ENCODE data around the gene METTL24.
"Not testable (repeated sequence)": the region's sequence is repeated elsewhere in the genome, so short reads cannot be mapped to it uniquely, and the experiment has no call there.

METTL24 gene

DNA sequence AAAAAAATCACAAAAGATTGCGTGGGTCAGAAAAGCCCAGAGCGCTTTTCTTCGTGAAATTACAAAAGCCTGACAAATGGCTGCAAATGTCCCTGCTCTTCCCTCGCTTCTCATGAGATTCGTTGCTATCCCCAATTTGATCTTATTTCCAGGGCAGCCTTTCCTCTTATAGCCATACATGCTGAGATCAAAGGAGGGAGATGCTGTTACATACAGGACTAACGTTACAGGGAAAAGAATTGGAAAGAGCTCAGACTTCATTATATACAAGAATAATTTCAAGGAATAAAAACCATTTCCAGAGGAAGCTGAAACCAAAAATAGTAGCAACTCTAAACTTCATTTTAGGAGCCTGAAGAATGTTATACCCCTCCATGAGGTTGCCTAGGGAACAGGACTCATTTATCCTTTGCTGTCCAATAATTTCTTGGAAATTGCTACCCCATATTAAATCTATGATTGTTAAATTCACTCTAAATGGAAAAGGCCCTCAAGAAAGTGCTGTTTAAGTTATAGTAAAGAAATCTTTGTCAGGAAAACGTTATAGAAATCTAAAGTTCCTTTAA, 81.0 kb downstream of the METTL24 start:
- Histone ChIP-seq H3K9me3 (ENCODE audit: control insufficient read depth, low read depth, low read length) (no peaks in the 10 kb centered on the region), H3K4me1 (ENCODE audit: control insufficient read depth, low read depth, low read length) (no peaks in the 10 kb centered on the region), H3K27me3 (ENCODE audit: control insufficient read depth, insufficient read depth, low read length) (no peaks in the 10 kb centered on the region), H3K9ac (ENCODE audit: low read length) (no peak overlapping the region), H3K27ac (ENCODE audit: low read length) (no peak overlapping the region), H3K36me3 (ENCODE audit: control insufficient read depth, low read depth, low read length) (no peaks in the 10 kb centered on the region), H3K4me3 (ENCODE audit: low read length) (no peak overlapping the region)

DNA sequence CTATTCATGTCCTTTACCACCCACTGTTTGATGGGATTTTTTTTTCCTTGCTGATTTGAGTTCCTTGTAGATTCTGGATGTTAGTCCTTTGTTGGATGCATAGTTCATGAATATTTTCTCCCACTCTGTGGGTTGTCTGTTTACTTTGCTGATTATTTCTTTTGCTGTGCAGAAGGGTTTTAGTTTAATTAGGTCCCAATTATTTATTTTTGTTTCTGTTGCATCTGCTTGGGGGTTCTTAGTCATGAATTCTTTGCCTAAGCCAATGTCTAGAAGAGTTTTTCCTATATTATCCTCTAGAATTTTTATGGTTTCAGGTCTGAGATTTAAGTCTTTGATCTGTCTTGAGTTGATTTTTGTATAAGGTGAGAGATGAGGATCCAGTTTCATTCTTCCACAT, 85.4 kb downstream of the METTL24 start:
- H3K27me3 ChIP-seq (ENCODE audit: control insufficient read depth, insufficient read depth, low read length); H3K36me3 ChIP-seq (ENCODE audit: control insufficient read depth, low read depth, low read length); H3K9me3 ChIP-seq (ENCODE audit: control insufficient read depth, low read depth, low read length); H3K4me3 ChIP-seq (ENCODE audit: low read length); H3K27ac ChIP-seq (ENCODE audit: low read length); H3K9ac ChIP-seq (ENCODE audit: low read length): not testable (repeated sequence)
- H3K4me1 ChIP-seq (ENCODE audit: control insufficient read depth, low read depth, low read length) = peaks cover 16% of the 10 kb centered on the region

DNA sequence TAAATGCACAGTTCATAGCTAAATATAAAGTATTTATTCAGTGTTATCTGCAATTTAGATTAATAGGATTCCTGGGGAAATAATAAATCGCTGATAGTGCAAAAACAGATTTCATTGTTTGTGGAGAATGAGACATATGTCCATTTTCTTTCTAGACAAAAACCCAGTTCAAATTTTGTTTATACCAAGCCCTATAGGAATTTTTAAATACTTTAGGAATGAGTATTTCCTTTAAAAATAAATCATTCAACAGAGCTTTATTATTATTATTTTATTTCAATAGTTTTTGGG, 86.5 kb downstream of the METTL24 start:
- Histone ChIP-seq H3K27ac (ENCODE audit: low read length) (no peak overlapping the region), H3K4me3 (ENCODE audit: low read length) (no peak overlapping the region), H3K9me3 (ENCODE audit: control insufficient read depth, low read depth, low read length) (no peaks in the 10 kb centered on the region), H3K4me1 (ENCODE audit: control insufficient read depth, low read depth, low read length) (peaks cover 16% of the 10 kb centered on the region), H3K27me3 (ENCODE audit: control insufficient read depth, insufficient read depth, low read length) (no peaks in the 10 kb centered on the region), H3K36me3 (ENCODE audit: control insufficient read depth, low read depth, low read length) (no peaks in the 10 kb centered on the region), H3K9ac (ENCODE audit: low read length) (no peak overlapping the region)

DNA sequence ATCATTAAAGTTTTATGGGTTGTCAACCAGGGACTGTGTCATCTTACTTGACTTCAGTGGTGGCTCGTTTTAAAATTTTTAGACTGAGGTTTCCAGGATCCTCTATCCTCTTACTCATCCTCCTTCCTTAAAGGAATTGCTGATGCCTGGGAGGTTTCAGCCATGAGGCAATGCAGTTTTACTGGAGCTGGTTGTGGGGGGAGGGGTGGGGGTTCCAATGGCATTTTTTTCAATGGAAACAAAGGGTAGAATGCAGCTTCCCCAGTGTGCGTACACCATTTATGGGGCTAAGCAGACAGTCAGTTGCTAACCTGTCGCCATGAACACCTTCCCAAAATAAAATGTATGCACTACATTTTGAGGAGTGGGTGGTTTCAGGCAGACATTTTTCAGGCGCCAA, 88.0 kb downstream of the METTL24 start:
- Histone ChIP-seq H3K36me3 (ENCODE audit: control insufficient read depth, low read depth, low read length) (no peaks in the 10 kb centered on the region), H3K4me1 (ENCODE audit: control insufficient read depth, low read depth, low read length) (peaks cover 16% of the 10 kb centered on the region), H3K9ac (ENCODE audit: low read length) (peak overlapping the region; percentile 7), H3K27me3 (ENCODE audit: control insufficient read depth, insufficient read depth, low read length) (no peaks in the 10 kb centered on the region), H3K4me3 (ENCODE audit: low read length) (peak overlapping the region; percentile 19), H3K27ac (ENCODE audit: low read length) (peak overlapping the region; percentile 14), H3K9me3 (ENCODE audit: control insufficient read depth, low read depth, low read length) (no peaks in the 10 kb centered on the region)

DNA sequence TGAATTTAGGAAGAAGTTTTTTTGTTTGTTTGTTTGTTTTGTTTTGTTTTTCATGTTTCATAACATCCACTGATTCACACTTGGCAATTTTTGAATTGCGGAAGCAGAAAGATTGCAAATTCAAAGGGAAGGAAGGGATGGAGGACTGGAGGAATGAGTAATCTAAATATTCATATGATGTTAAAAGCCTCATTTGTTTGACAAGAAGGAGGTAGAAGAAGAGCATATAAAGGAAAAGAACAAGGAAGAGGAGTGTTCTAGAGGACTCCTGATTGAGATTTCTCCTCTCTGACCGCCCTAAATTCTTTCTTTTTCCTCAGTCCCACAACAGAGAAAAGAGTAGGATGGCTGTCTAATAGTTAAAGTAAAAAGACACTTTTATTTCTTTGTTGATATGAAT, 88.5 kb downstream of the METTL24 start:
- no peaks in the 10 kb centered on the region for H3K36me3 ChIP-seq (ENCODE audit: control insufficient read depth, low read depth, low read length)
- H3K4me3 ChIP-seq (ENCODE audit: low read length) = peak overlapping the region; percentile 19
- no peaks in the 10 kb centered on the region for H3K27me3 ChIP-seq (ENCODE audit: control insufficient read depth, insufficient read depth, low read length)
- peak overlapping the region; percentile 7 for H3K9ac ChIP-seq (ENCODE audit: low read length)
- H3K9me3 ChIP-seq (ENCODE audit: control insufficient read depth, low read depth, low read length) = no peaks in the 10 kb centered on the region
- H3K27ac ChIP-seq (ENCODE audit: low read length) = peak overlapping the region; percentile 14
- H3K4me1 ChIP-seq (ENCODE audit: control insufficient read depth, low read depth, low read length) = peaks cover 16% of the 10 kb centered on the region

DNA sequence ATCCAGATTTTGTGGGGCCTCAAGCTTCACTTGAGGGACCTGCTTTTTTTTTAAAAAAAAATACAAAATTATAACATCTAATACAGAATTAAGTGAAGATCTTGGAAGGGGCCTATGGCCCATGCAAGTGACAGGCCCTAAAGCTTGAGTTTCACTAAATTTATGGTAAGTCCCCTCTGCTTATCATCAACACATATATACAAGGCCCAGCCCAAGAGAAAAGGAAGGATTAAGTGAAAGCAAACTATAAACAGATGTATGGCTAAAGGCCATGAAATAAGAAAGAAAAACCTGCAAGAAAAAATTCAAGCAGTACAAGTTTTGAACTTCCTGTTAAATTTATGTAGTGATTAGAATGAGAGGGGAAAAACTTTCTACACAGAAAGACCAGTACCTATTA, 91.2 kb downstream of the METTL24 start:
- Histone ChIP-seq H3K9ac (ENCODE audit: low read length) (no peak overlapping the region), H3K27ac (ENCODE audit: low read length) (no peak overlapping the region), H3K9me3 (ENCODE audit: control insufficient read depth, low read depth, low read length) (no peaks in the 10 kb centered on the region), H3K4me1 (ENCODE audit: control insufficient read depth, low read depth, low read length) (peaks cover 16% of the 10 kb centered on the region), H3K27me3 (ENCODE audit: control insufficient read depth, insufficient read depth, low read length) (no peaks in the 10 kb centered on the region), H3K4me3 (ENCODE audit: low read length) (no peak overlapping the region), H3K36me3 (ENCODE audit: control insufficient read depth, low read depth, low read length) (no peaks in the 10 kb centered on the region)

DNA sequence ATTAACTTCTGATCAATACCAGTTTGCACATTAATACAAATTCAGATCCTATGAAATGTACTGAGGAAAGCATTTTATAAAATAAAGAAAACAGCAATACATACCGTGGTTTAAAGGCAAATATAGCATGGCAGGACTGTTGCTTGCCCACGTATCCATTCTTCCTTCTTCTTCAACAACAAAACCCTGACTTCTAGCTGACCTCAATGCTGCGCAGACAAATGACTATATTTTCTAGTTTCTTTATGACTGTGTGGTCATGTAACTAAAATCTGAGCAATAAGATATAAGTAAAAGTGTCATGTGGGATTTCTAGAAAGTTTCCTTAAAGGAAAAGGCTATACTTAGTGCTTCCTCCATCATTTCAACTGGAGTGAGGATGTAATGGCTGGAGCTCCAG, 92.9 kb downstream of the METTL24 start:
- H3K36me3 ChIP-seq (ENCODE audit: control insufficient read depth, low read depth, low read length) = no peaks in the 10 kb centered on the region
- H3K9me3 ChIP-seq (ENCODE audit: control insufficient read depth, low read depth, low read length) = no peaks in the 10 kb centered on the region
- H3K4me1 ChIP-seq (ENCODE audit: control insufficient read depth, low read depth, low read length) = peaks cover 12% of the 10 kb centered on the region
- no peak overlapping the region for H3K4me3 ChIP-seq (ENCODE audit: low read length)
- H3K27ac ChIP-seq (ENCODE audit: low read length) = no peak overlapping the region
- no peaks in the 10 kb centered on the region for H3K27me3 ChIP-seq (ENCODE audit: control insufficient read depth, insufficient read depth, low read length)
- no peak overlapping the region for H3K9ac ChIP-seq (ENCODE audit: low read length)

DNA sequence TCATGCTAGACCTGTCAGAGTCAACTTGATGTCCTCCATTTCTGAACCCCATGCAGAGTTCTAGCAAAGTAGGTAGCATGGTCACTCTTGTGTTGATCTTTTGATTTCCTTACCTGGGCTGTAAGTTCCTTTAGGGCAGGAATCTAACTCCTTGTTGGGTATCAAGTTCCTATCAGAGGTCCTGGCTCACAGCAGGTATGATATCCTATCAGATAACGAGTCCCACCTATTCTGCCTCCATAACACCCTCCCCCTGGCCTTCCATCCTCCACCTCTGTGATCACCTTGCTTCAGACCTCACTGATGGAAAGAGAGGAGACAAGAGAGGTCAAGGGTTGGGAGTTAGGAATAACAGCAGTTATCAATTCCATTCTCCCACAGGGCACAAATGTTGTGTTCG, 101.8 kb downstream of the METTL24 start:
- Histone ChIP-seq H3K27me3 (ENCODE audit: control insufficient read depth, insufficient read depth, low read length) (no peaks in the 10 kb centered on the region), H3K4me3 (ENCODE audit: low read length) (no peak overlapping the region), H3K9me3 (ENCODE audit: control insufficient read depth, low read depth, low read length) (no peaks in the 10 kb centered on the region), H3K4me1 (ENCODE audit: control insufficient read depth, low read depth, low read length) (no peaks in the 10 kb centered on the region), H3K36me3 (ENCODE audit: control insufficient read depth, low read depth, low read length) (no peaks in the 10 kb centered on the region), H3K27ac (ENCODE audit: low read length) (no peak overlapping the region), H3K9ac (ENCODE audit: low read length) (no peak overlapping the region)

DNA sequence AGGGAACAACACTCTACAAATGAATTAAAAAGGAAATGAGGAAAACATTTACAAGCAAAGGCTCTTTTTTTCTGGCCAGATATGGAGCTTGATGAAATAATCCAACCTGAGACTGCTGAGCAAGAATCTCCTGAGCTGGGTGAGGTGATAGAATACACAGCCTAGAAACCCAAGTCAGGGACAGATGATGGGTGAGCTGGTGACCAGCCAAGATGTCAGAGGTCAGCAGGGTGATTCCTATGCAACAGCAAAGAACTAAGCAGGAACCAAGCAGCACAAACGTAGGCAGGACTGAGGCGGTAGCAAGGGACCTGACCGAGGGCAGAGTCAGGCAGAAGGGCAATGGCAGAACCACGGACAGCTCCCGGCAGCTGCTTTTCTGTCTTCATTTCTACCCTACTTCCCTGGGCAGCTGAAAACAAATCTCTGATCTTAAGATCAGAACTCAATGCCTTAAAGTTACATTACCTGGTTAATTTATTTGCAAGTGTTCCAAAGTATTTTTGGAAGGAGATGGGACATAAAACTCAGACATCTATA, 102.9 kb downstream of the METTL24 start:
- no peaks in the 10 kb centered on the region for H3K36me3 ChIP-seq (ENCODE audit: control insufficient read depth, low read depth, low read length)
- no peak overlapping the region for H3K9ac ChIP-seq (ENCODE audit: low read length)
- no peak overlapping the region for H3K4me3 ChIP-seq (ENCODE audit: low read length)
- H3K4me1 ChIP-seq (ENCODE audit: control insufficient read depth, low read depth, low read length) = no peaks in the 10 kb centered on the region
- no peaks in the 10 kb centered on the region for H3K27me3 ChIP-seq (ENCODE audit: control insufficient read depth, insufficient read depth, low read length)
- no peak overlapping the region for H3K27ac ChIP-seq (ENCODE audit: low read length)
- H3K9me3 ChIP-seq (ENCODE audit: control insufficient read depth, low read depth, low read length) = no peaks in the 10 kb centered on the region

DNA sequence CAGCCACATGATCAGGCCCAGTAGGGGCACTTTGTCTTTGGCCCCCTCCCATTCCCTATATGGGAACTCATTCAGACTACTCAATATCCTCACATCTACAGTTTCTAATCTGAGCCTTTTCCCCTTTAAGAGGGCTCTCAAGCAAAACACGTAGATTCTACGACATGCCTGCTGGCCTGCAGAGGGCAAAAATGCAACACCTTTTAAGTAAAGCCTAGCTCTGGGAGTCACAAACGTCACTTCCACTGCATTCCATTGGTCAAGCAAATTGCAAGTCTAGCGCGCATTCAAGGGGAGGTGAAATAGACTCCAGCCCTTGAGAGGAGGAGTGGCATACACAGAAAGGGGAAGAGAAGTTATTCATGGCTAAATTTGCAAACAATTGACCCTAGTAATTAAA, 107.3 kb downstream of the METTL24 start:
- Histone ChIP-seq H3K27me3 (ENCODE audit: control insufficient read depth, insufficient read depth, low read length) (no peaks in the 10 kb centered on the region), H3K9ac (ENCODE audit: low read length) (no peak overlapping the region), H3K4me1 (ENCODE audit: control insufficient read depth, low read depth, low read length) (no peaks in the 10 kb centered on the region), H3K4me3 (ENCODE audit: low read length) (no peak overlapping the region), H3K36me3 (ENCODE audit: control insufficient read depth, low read depth, low read length) (no peaks in the 10 kb centered on the region), H3K27ac (ENCODE audit: low read length) (no peak overlapping the region), H3K9me3 (ENCODE audit: control insufficient read depth, low read depth, low read length) (no peaks in the 10 kb centered on the region)

DNA sequence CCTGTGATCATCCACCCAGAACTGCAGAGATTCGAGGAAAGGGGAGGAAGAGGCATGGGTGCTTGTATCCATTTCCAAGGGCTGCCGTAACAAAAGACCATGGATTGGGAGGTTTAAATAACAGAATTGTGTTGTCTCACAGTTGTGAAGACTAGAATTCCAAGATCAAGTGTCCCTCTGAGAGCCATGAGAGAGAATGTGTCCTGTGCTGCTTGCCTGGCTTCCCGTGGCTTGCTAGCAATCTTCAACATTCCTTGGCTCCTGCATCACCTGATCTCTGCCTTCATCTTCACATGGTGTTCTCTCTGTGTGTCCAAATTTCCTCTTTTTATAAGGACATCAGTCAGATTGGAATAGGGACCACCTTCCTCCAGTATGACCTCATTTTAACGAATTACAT, 108.1 kb downstream of the METTL24 start:
- no peaks in the 10 kb centered on the region for H3K4me1 ChIP-seq (ENCODE audit: control insufficient read depth, low read depth, low read length)
- H3K27ac ChIP-seq (ENCODE audit: low read length) = no peak overlapping the region
- H3K9ac ChIP-seq (ENCODE audit: low read length) = no peak overlapping the region
- H3K27me3 ChIP-seq (ENCODE audit: control insufficient read depth, insufficient read depth, low read length) = no peaks in the 10 kb centered on the region
- H3K9me3 ChIP-seq (ENCODE audit: control insufficient read depth, low read depth, low read length) = no peaks in the 10 kb centered on the region
- no peaks in the 10 kb centered on the region for H3K36me3 ChIP-seq (ENCODE audit: control insufficient read depth, low read depth, low read length)
- no peak overlapping the region for H3K4me3 ChIP-seq (ENCODE audit: low read length)

DNA sequence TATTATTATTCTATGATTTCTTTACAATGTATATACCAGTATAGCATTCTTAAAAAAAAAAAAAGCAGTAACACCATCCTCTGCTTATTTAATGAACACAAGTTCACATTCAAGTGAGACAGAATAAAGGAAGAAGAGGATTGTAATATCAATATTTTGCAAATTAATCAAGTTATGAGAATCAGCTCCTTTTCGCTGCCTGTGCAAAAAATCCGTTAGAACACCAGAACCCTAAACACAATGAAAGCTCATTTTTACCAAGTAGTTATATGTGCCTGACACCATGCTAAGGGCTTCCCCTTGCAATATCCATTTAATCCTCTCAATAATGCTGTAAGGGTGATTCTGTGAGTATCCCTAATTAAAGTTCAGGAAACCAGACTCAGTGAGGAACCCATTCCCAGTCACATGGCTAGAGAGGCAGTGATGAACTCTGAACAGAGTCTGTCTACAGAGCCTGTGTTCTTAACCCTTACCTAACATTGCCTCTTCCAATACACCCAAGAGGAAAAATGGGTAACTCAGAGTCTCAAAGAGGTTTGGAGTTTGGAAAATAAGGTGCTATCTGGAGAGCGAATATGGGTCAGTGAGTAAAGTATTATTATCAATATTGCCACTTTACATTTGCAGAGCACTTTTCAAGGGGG, 111.1 kb downstream of the METTL24 start:
- H3K27me3 ChIP-seq (ENCODE audit: control insufficient read depth, insufficient read depth, low read length) = no peaks in the 10 kb centered on the region
- H3K4me1 ChIP-seq (ENCODE audit: control insufficient read depth, low read depth, low read length) = no peaks in the 10 kb centered on the region
- no peak overlapping the region for H3K4me3 ChIP-seq (ENCODE audit: low read length)
- no peak overlapping the region for H3K9ac ChIP-seq (ENCODE audit: low read length)
- H3K27ac ChIP-seq (ENCODE audit: low read length) = no peak overlapping the region
- H3K9me3 ChIP-seq (ENCODE audit: control insufficient read depth, low read depth, low read length) = no peaks in the 10 kb centered on the region
- H3K36me3 ChIP-seq (ENCODE audit: control insufficient read depth, low read depth, low read length) = no peaks in the 10 kb centered on the region

Measured in iPS-18a (cell line).